Fibroblast of pulmonary artery (primary cell): ENCODE measurements around the gene ITGB1BP2.
A peak's percentile ranks its signal among the peaks of the same experiment; 100 is the strongest.
"Not testable (repeated sequence)": the region's sequence is repeated elsewhere in the genome, so short reads cannot be mapped to it uniquely, and the experiment has no call there.

Experiments
- DNase-seq: peaks from one replicate; pipeline ENCODE4 v3.0.0-alpha.2; 2010; ENCODE audit warnings: low read depth
- H3K4me3 ChIP-seq: replicated peaks from 2 replicates; pipeline ENCODE4 v1.5.1; 2011; ENCODE audit warnings: low read depth, mild to moderate bottlenecking, control low read depth, low read length, moderate library complexity
- CTCF ChIP-seq: IDR thresholded peaks from 2 replicates; pipeline ENCODE4 v1.5.1; 2011; ENCODE audit warnings: mild to moderate bottlenecking, control low read depth, low read length, inconsistent platforms; ENCODE audit errors: missing control alignments

Gene ITGB1BP2

GRCh38 chrX:71269801-71270395 lies 31.7 kb upstream of the ITGB1BP2 start:
- H3K4me3 ChIP-seq = no peak overlapping the region
- DNase-seq = no peak
- TF ChIP-seq CTCF = no peak

GRCh38 chrX:71272313-71272712 lies 29.2 kb upstream of the ITGB1BP2 start:
- not testable (repeated sequence) for H3K4me3 ChIP-seq, DNase-seq

- not testable (repeated sequence) for DNase-seq, H3K4me3 ChIP-seq
These were observed 20.2 kb upstream of the ITGB1BP2 start for GRCh38 chrX:71281300-71281699.

GRCh38 chrX:71282514-71283402 lies 18.8 kb upstream of the ITGB1BP2 start:
- no peak for TF ChIP-seq CTCF
- peak overlapping the region; percentile 52 for H3K4me3 ChIP-seq
- peak; percentile 52 for DNase-seq

GRCh38 chrX:71283403-71284143 lies 18.0 kb upstream of the ITGB1BP2 start, which contains the start of gene NONO:
NONO (plus strand) TSS chrX:71283635; CDS start chrX:71290638, 7,003 bp downstream.
- peak; percentile 99 for DNase-seq
- peak; percentile 11 for TF ChIP-seq CTCF
- peak within 1 kb of the TSS; percentile 75 for H3K4me3 ChIP-seq

- peak overlapping the region; percentile 75 for H3K4me3 ChIP-seq
- TF ChIP-seq CTCF = no peak
- no peak for DNase-seq
These were observed 15.6 kb upstream of the ITGB1BP2 start for GRCh38 chrX:71285929-71286328.

- TF ChIP-seq CTCF = no peak
- no peak overlapping the region for H3K4me3 ChIP-seq
- peak; percentile 7 for DNase-seq
These were observed 10.2 kb upstream of the ITGB1BP2 start for GRCh38 chrX:71291381-71291780.
